DOHH2 (cell line): ENCODE results near the gene TM9SF1.
"Not testable (repeated sequence)": the region's sequence is repeated elsewhere in the genome, so short reads cannot be mapped to it uniquely, and the experiment has no call there.

Source experiments
- H3F3A ChIP-seq: fragments of 200-600 bp; sonication (generic), shearing (Covaris generic); 2 replicates; pipeline ENCODE4 v1.6.0; 2016; ENCODE audit warnings: antibody characterized with exemption, mild to moderate bottlenecking; ENCODE audit not compliant: control insufficient read depth, insufficient read depth
- H3K27ac ChIP-seq: fragments of 200-600 bp; sonication (generic); 2 replicates; pipeline ENCODE4 v1.5.1; 2014; ENCODE audit warnings: low read depth, mild to moderate bottlenecking, low read length, moderate library complexity
- H3K27me3 ChIP-seq: fragments of 200-600 bp; sonication (generic); 2 replicates; pipeline ENCODE4 v1.6.1; 2014; ENCODE audit warnings: mild to moderate bottlenecking, low read length, mixed read lengths; ENCODE audit not compliant: control insufficient read depth
- H3K36me3 ChIP-seq: fragments of 200-600 bp; sonication (generic); 2 replicates; pipeline ENCODE4 v1.6.1; 2014; ENCODE audit warnings: mild to moderate bottlenecking, low read length, moderate library complexity, mixed read lengths; ENCODE audit not compliant: control insufficient read depth
- H3K4me1 ChIP-seq: fragments of 200-600 bp; sonication (generic); 2 replicates; pipeline ENCODE4 v1.6.1; 2014; ENCODE audit warnings: mild to moderate bottlenecking, low read length, mixed read lengths; ENCODE audit not compliant: control insufficient read depth
- H3K4me2 ChIP-seq: fragments of 200-600 bp; sonication (generic); 2 replicates; pipeline ENCODE4 v1.6.0; 2014; ENCODE audit warnings: mild to moderate bottlenecking, low read length, moderate library complexity
- H3K4me3 ChIP-seq: fragments of 200-600 bp; sonication (generic); 2 replicates; pipeline ENCODE4 v1.5.1; 2014; ENCODE audit warnings: mild to moderate bottlenecking, low read length, mixed read lengths
- H3K79me2 ChIP-seq: fragments of 200-600 bp; sonication (generic); 2 replicates; pipeline ENCODE4 v1.6.1; 2014; ENCODE audit warnings: mild to moderate bottlenecking, low read length, mixed read lengths; ENCODE audit not compliant: control insufficient read depth
- H3K9me2 ChIP-seq: fragments of 200-600 bp; sonication (generic); replicated peaks from 2 replicates; pipeline ENCODE4 v1.6.1; 2014; ENCODE audit warnings: mild to moderate bottlenecking, low read length, mixed read lengths; ENCODE audit not compliant: control insufficient read depth
- H3K9me3 ChIP-seq: fragments of 200-600 bp; sonication (generic); 2 replicates; pipeline ENCODE4 v1.6.1; 2014; ENCODE audit warnings: antibody characterized with exemption, low read length, mixed read lengths; ENCODE audit not compliant: control insufficient read depth, insufficient read depth
- H4K20me1 ChIP-seq: fragments of 200-600 bp; sonication (generic); 2 replicates; pipeline ENCODE4 v1.6.0; 2014; ENCODE audit warnings: low read depth, mild to moderate bottlenecking, antibody characterized with exemption, low read length, moderate library complexity; ENCODE audit not compliant: control insufficient read depth, insufficient read depth
- CTCF ChIP-seq: fragments of 200-600 bp; sonication (generic); IDR thresholded peaks from one replicate; pipeline ENCODE4 v1.5.1; 2014; ENCODE audit warnings: antibody characterized with exemption, mild to moderate bottlenecking, low read depth, low read length; ENCODE audit not compliant: poor library complexity, severe bottlenecking
- EZH2phosphoT487 ChIP-seq: fragments of 200-600 bp; sonication (generic); IDR thresholded peaks from 2 replicates; pipeline ENCODE4 v1.6.1; 2017; ENCODE audit warnings: borderline replicate concordance, mild to moderate bottlenecking, antibody characterized with exemption, low read length, moderate library complexity, mixed read lengths

TM9SF1 gene

GRCh38 chr14:24226473-24226872, 31.2 kb upstream of the TM9SF1 start:
- Histone ChIP-seq H4K20me1 (peaks cover 7% of the 10 kb centered on the region), H3K27ac (no peak overlapping the region), H3K4me2 (no peak overlapping the region), H3K9me3 (no peaks in the 10 kb centered on the region), H3F3A (peaks cover 8% of the 10 kb centered on the region; the same call in 1 of the 2 replicates), H3K36me3 (peaks cover 31% of the 10 kb centered on the region), H3K79me2 (peaks cover 83% of the 10 kb centered on the region), H3K9me2 (no peaks in the 10 kb centered on the region), H3K4me1 (peaks cover 8% of the 10 kb centered on the region), H3K27me3 (no peaks in the 10 kb centered on the region), H3K4me3 (no peak overlapping the region)
- TF ChIP-seq EZH2phosphoT487 (no peak), CTCF (no peak)

- Histone ChIP-seq H3K27me3 (no peaks in the 10 kb centered on the region), H3K4me3 (no peak overlapping the region), H3K4me2 (no peak overlapping the region), H4K20me1 (peaks cover 7% of the 10 kb centered on the region), H3K79me2 (peaks cover 83% of the 10 kb centered on the region), H3K36me3 (peaks cover 30% of the 10 kb centered on the region), H3K4me1 (no peaks in the 10 kb centered on the region), H3K27ac (no peak overlapping the region), H3K9me2 (no peaks in the 10 kb centered on the region), H3K9me3 (no peaks in the 10 kb centered on the region), H3F3A (peaks cover 8% of the 10 kb centered on the region; the same call in 1 of the 2 replicates)
- no peak for TF ChIP-seq EZH2phosphoT487
- no peak for TF ChIP-seq CTCF
Observed at GRCh38 chr14:24224618-24225071, 29.4 kb upstream of the TM9SF1 start.

- not testable (repeated sequence) for H4K20me1 ChIP-seq, H3F3A ChIP-seq, H3K9me3 ChIP-seq, H3K27ac ChIP-seq, H3K27me3 ChIP-seq, H3K9me2 ChIP-seq, H3K4me3 ChIP-seq, H3K4me2 ChIP-seq, H3K4me1 ChIP-seq
- Histone ChIP-seq H3K36me3 (peaks cover 22% of the 10 kb centered on the region), H3K79me2 (peaks cover 69% of the 10 kb centered on the region)
Observed at GRCh38 chr14:24222987-24223386, 27.7 kb upstream of the TM9SF1 start.

GRCh38 chr14:24219521-24219920, 24.3 kb upstream of the TM9SF1 start:
- Histone ChIP-seq H3K36me3 (peaks cover 14% of the 10 kb centered on the region), H3K9me3 (no peaks in the 10 kb centered on the region), H3K4me1 (peaks cover 11% of the 10 kb centered on the region), H3K4me3 (no peak overlapping the region), H3K4me2 (no peak overlapping the region), H3K27me3 (no peaks in the 10 kb centered on the region), H3K9me2 (no peaks in the 10 kb centered on the region), H4K20me1 (no peaks in the 10 kb centered on the region), H3K27ac (no peak overlapping the region), H3F3A (peaks cover 17% of the 10 kb centered on the region), H3K79me2 (peaks cover 49% of the 10 kb centered on the region)
- no peak for TF ChIP-seq EZH2phosphoT487
- TF ChIP-seq CTCF = no peak
